DND-41 (cell line): ENCODE measurements around the gene NUPR2.

Experiments
- EZH2 ChIP-seq: IDR thresholded peaks from 3 replicates; pipeline ENCODE4 v1.6.1; 2012; ENCODE audit warnings: borderline replicate concordance, low read depth, mild to moderate bottlenecking, moderate library complexity, low read length, inconsistent platforms; ENCODE audit not compliant: severe bottlenecking
- TF ChIP-seq, protein P1 (sequence below): IDR thresholded peaks from 2 replicates; pipeline ENCODE4 v1.5.1; 2012; ENCODE audit warnings: borderline replicate concordance, low read length, moderate library complexity, mild to moderate bottlenecking; ENCODE audit not compliant: poor library complexity, severe bottlenecking; ENCODE audit errors: extremely low read depth

DNA sequence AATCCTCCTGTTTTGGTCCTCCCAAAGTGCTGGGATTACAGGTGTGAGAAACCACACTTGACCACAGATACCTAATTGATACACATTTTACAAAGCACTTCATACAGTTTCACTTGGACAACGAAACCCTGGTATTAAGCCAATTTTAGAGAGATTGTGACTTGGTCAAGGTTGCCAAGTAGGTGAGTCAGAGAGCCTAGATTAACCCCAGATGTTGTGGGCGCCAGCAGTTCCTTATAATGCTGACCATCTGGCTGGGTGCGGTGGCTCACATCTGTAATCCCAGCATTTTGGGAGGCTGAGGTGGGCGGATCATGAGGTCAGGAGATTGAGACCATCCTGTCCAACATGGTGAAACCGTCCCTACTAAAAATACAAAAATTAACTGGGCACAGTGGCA, 18.5 kb downstream of the NUPR2 start:
- TF ChIP-seq, protein P1, sequence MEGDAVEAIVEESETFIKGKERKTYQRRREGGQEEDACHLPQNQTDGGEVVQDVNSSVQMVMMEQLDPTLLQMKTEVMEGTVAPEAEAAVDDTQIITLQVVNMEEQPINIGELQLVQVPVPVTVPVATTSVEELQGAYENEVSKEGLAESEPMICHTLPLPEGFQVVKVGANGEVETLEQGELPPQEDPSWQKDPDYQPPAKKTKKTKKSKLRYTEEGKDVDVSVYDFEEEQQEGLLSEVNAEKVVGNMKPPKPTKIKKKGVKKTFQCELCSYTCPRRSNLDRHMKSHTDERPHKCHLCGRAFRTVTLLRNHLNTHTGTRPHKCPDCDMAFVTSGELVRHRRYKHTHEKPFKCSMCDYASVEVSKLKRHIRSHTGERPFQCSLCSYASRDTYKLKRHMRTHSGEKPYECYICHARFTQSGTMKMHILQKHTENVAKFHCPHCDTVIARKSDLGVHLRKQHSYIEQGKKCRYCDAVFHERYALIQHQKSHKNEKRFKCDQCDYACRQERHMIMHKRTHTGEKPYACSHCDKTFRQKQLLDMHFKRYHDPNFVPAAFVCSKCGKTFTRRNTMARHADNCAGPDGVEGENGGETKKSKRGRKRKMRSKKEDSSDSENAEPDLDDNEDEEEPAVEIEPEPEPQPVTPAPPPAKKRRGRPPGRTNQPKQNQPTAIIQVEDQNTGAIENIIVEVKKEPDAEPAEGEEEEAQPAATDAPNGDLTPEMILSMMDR, result no peak
- TF ChIP-seq EZH2, result no peak
